Spleen (tissue), 7 donors: ENCODE data around the gene HHLA2.
"Not testable (repeated sequence)": the region's sequence is repeated elsewhere in the genome, so short reads cannot be mapped to it uniquely, and the experiment has no call there.

Source experiments
- CTCF ChIP-seq, 11 experiments: fragments of 200-600 bp in 7 of 11; fragments of 450-650 bp in 4 of 11; sonication (generic) in 4 of 11; IDR thresholded peaks in 8 of 11; conservative IDR thresholded peaks in 3 of 11; 1 replicate in 7 of 11; 2 replicates in 4 of 11; pipeline versions ENCODE4 v1.4.0 to v1.8.0; 2016 to 2021; ENCODE audit warnings: antibody characterized with exemption in 11 of 11, inconsistent platforms in 4 of 11, mild to moderate bottlenecking in 1 of 11
- POLR2A ChIP-seq, 3 donors: fragments of 450-650 bp; IDR thresholded peaks; one replicate each; pipeline ENCODE4 v1.5.1; 2017; ENCODE audit warnings: antibody characterized with exemption in 3 of 3, mild to moderate bottlenecking in 1 of 3
- POLR2AphosphoS5 ChIP-seq, 3 donors: sonication (generic); formaldehyde crosslinking; IDR thresholded peaks; one replicate each; pipeline ENCODE4 v1.5.1; 2017; ENCODE audit warnings: antibody characterized with exemption in 3 of 3
- donor health status: DM: no; HTN: no; CAD: no; lungs with moderate emphysema.
- donor health status: DM: no; HTN: no; CAD: no.
- donor health status: DM: no; HTN: no; CAD: no.

- not testable (repeated sequence) for TF ChIP-seq POLR2AphosphoS5 (IDR thresholded peaks at IDR 0.05); CTCF (IDR thresholded peaks at IDR 0.05 in 8 of 11, conservative IDR thresholded peaks at IDR 0.05 in 3 of 11); POLR2A (IDR thresholded peaks at IDR 0.05)
Measured at GRCh38 chr3:108288193-108288592, 8.2 kb upstream of the HHLA2 start.
